ENCODE data around the gene ZBTB9.
A peak's percentile ranks its signal among the peaks of the same experiment; 100 is the strongest.

The ZBTB9 gene

GRCh38 chr6:33454009-33454946 lies at the start of gene ZBTB9:
ZBTB9 (plus strand) TSS chr6:33454576; CDS start chr6:33455101, 525 bp downstream.
- DNase-seq (ENCODE audit: low read depth) = peak; percentile 88
- H3K4me3 ChIP-seq (ENCODE audit: low read depth, low read length) = peak within 1 kb of the TSS; percentile 96

- H3K4me3 ChIP-seq (ENCODE audit: low read depth, low read length) = no peak overlapping the region
- DNase-seq (ENCODE audit: low read depth) = no peak
These were observed 49.5 kb upstream of the ZBTB9 start for GRCh38 chr6:33404884-33405283.

- H3K4me3 ChIP-seq (ENCODE audit: low read depth, low read length) = no peak overlapping the region
- DNase-seq (ENCODE audit: low read depth) = no peak
These were observed 48.9 kb upstream of the ZBTB9 start for GRCh38 chr6:33405386-33405940.

GRCh38 chr6:33406126-33406525 lies 48.2 kb upstream of the ZBTB9 start:
- no peak for DNase-seq (ENCODE audit: low read depth)
- H3K4me3 ChIP-seq (ENCODE audit: low read depth, low read length) = no peak overlapping the region

- no peak overlapping the region for H3K4me3 ChIP-seq (ENCODE audit: low read depth, low read length)
- no peak for DNase-seq (ENCODE audit: low read depth)
These were observed 47.2 kb upstream of the ZBTB9 start for GRCh38 chr6:33407132-33407718.

GRCh38 chr6:33410050-33410710 lies 44.2 kb upstream of the ZBTB9 start:
- H3K4me3 ChIP-seq (ENCODE audit: low read depth, low read length) = peak overlapping the region; percentile 70
- peak; percentile 94 for DNase-seq (ENCODE audit: low read depth)

- H3K4me3 ChIP-seq (ENCODE audit: low read depth, low read length) = peak within 1 kb of the TSS; percentile 70
- peak; percentile 59 for DNase-seq (ENCODE audit: low read depth)
These were observed 43.4 kb upstream of the ZBTB9 start, which contains the start of gene PHF1 for GRCh38 chr6:33410711-33411631. PHF1 (plus strand) TSS chr6:33411014; CDS start chr6:33412264, 1,250 bp downstream.

GRCh38 chr6:33411632-33412005 lies 42.8 kb upstream of the ZBTB9 start:
- peak overlapping the region; percentile 70 for H3K4me3 ChIP-seq (ENCODE audit: low read depth, low read length)
- no peak for DNase-seq (ENCODE audit: low read depth)

- no peak for DNase-seq (ENCODE audit: low read depth)
- no peak overlapping the region for H3K4me3 ChIP-seq (ENCODE audit: low read depth, low read length)
These were observed 42.0 kb upstream of the ZBTB9 start for GRCh38 chr6:33412140-33413009.

- H3K4me3 ChIP-seq (ENCODE audit: low read depth, low read length) = no peak overlapping the region
- no peak for DNase-seq (ENCODE audit: low read depth)
These were observed 40.9 kb upstream of the ZBTB9 start for GRCh38 chr6:33413241-33414120.

GRCh38 chr6:33414592-33415271 lies 39.6 kb upstream of the ZBTB9 start:
- no peak overlapping the region for H3K4me3 ChIP-seq (ENCODE audit: low read depth, low read length)
- DNase-seq (ENCODE audit: low read depth) = no peak

GRCh38 chr6:33415831-33416230 lies 38.5 kb upstream of the ZBTB9 start:
- DNase-seq (ENCODE audit: low read depth) = no peak
- H3K4me3 ChIP-seq (ENCODE audit: low read depth, low read length) = peak overlapping the region; percentile 91

GRCh38 chr6:33416386-33417127 lies 37.8 kb upstream of the ZBTB9 start:
- H3K4me3 ChIP-seq (ENCODE audit: low read depth, low read length) = peak overlapping the region; percentile 91
- no peak for DNase-seq (ENCODE audit: low read depth)

- H3K4me3 ChIP-seq (ENCODE audit: low read depth, low read length) = peak overlapping the region; percentile 91
- peak; percentile 68 for DNase-seq (ENCODE audit: low read depth)
These were observed 37.1 kb upstream of the ZBTB9 start for GRCh38 chr6:33417128-33417902.

Measured in skeletal muscle cell (primary cell).